DND-41 (cell line): ENCODE results near the gene NDUFS6.

Experiments used
- EZH2 ChIP-seq: IDR thresholded peaks from 3 replicates; pipeline ENCODE4 v1.6.1; 2012; ENCODE audit warnings: borderline replicate concordance, low read depth, mild to moderate bottlenecking, moderate library complexity, low read length, inconsistent platforms; ENCODE audit not compliant: severe bottlenecking
- TF ChIP-seq, protein P1 (sequence below): IDR thresholded peaks from 2 replicates; pipeline ENCODE4 v1.5.1; 2012; ENCODE audit warnings: borderline replicate concordance, low read length, moderate library complexity, mild to moderate bottlenecking; ENCODE audit not compliant: poor library complexity, severe bottlenecking; ENCODE audit errors: extremely low read depth

DNA sequence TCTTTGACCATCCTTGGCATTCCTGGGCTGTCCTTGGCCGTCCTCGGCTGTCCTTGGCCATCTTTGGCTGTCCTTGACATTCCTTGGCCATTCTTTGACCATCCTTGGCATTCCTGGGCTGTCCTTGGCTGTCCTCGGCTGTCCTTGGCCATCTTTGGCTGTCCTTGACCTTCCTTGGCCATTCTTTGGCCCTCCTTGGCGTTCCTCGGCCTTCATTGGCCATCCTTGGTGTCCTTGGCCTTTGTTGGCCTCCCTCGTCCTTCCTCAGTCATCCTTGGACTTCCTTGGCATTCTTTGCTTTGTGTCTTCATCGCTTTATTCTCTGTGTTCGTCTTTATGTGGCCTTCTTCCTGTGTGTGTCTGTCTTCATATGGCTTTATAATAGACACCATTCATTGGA lies 20.7 kb downstream of the NDUFS6 start:
- TF ChIP-seq, protein P1, sequence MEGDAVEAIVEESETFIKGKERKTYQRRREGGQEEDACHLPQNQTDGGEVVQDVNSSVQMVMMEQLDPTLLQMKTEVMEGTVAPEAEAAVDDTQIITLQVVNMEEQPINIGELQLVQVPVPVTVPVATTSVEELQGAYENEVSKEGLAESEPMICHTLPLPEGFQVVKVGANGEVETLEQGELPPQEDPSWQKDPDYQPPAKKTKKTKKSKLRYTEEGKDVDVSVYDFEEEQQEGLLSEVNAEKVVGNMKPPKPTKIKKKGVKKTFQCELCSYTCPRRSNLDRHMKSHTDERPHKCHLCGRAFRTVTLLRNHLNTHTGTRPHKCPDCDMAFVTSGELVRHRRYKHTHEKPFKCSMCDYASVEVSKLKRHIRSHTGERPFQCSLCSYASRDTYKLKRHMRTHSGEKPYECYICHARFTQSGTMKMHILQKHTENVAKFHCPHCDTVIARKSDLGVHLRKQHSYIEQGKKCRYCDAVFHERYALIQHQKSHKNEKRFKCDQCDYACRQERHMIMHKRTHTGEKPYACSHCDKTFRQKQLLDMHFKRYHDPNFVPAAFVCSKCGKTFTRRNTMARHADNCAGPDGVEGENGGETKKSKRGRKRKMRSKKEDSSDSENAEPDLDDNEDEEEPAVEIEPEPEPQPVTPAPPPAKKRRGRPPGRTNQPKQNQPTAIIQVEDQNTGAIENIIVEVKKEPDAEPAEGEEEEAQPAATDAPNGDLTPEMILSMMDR: no peak
- TF ChIP-seq EZH2: no peak
